BJ (cell line): ENCODE results near the gene TMEM135. TPM values are rescaled to one million over a fixed set of nuclear protein-coding genes. Genes with fewer than 3 reads are reported as not detected.

Experiments
- CTCF ChIA-PET: fragments of 350-600 bp; formaldehyde crosslinking; extraction: SDS; loops from one replicate; lab custom pipeline; 2021; ENCODE audit warnings: antibody characterized with exemption, inconsistent platforms; lab: Yijun Ruan, JAX
- POLR2A ChIA-PET: fragments of 300-600 bp; sonication (Branson Sonifier 250); formaldehyde crosslinking; extraction: SDS; loops from one replicate; lab custom pipeline; 2021; ENCODE audit warnings: antibody characterized with exemption; lab: Charles Lee
- DNase-seq: peaks from one replicate; pipeline ENCODE4 v3.0.0-alpha.2; 2011; ENCODE audit warnings: low read depth
- H3K27me3 ChIP-seq: 2 replicates; pipeline ENCODE4 v1.6.0; 2011; ENCODE audit warnings: low read length; ENCODE audit not compliant: control insufficient read depth, insufficient read depth
- H3K36me3 ChIP-seq: 2 replicates; pipeline ENCODE4 v1.5.1; 2011; ENCODE audit warnings: low read length; ENCODE audit not compliant: control insufficient read depth, insufficient read depth
- H3K4me3 ChIP-seq: 2 replicates; pipeline ENCODE4 v1.5.1; 2011; ENCODE audit warnings: low read depth, mild to moderate bottlenecking, control low read depth, low read length
- polyA minus RNA-seq: library from RNA; depleted of rRNA, polyadenylated mRNA; stranded (reverse); fragments of >200 nt; gene quantifications from 2 replicates; pipeline ENCODE4 v1.2.3, GENCODE V29; 2011; rRNA and poly(A)+ RNA removed
- polyA plus RNA-seq: library from polyadenylated mRNA; depleted of rRNA; stranded (reverse); fragments of >200 nt; gene quantifications from 2 replicates; pipeline ENCODE4 v1.2.3, GENCODE V29; 2011; rRNA removed
- TF ChIP-seq, protein P1 (sequence below): IDR thresholded peaks from 2 replicates; pipeline ENCODE4 v1.5.1; 2011; ENCODE audit warnings: low read depth, mild to moderate bottlenecking, control low read depth, inconsistent platforms, low read length, moderate library complexity; ENCODE audit not compliant: insufficient read depth

TMEM135 gene
- polyA plus RNA-seq (4.6 and 6.8 TPM in 2 replicates), polyA minus RNA-seq (8.0 and 12.0 TPM in 2 replicates)

DNA sequence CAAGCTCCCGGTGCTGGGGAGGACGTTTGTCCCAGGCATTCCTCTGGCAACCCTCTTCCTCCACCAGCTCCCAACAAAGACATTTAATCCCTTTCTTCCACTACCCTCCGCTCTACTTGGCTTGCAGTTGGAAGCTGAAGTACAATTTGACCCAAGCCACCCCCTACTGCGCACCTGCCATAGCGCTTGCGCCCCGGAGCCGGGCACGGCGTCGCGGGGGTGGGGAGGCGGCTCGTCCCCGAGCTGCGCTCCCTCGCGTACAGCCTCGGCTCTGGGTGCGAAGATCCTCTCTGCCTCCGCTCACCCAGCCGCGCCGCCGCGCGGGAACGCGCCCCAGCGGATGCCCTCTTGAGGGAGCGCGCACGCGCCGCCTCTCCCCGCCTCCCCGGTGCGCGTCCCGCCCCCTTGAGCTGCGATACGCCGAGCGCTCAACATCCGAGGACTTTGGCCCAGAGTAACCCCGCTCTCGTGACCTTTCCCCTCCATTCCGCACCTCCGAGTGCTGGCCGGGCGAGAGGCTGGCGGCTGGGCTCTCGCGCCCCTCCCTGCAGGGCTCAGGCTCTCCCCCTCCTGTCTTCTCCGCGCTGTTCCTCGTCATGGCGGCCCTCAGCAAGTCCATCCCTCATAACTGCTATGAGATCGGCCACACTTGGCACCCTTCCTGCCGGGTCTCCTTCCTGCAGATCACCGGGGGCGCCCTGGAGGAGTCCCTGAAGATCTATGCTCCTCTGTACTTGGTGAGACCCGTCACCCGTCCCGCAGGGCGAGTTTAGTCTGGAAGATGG lies at the start of gene TMEM135:
Gene TMEM135, plus strand, starts transcription at position 485 of the 785 bp plus-strand sequence. Its CDS starts 112 bp downstream, at position 597.
- Histone ChIP-seq H3K27me3 (no peaks in the 10 kb centered on the region; the same call in 1 of the 2 replicates), H3K4me3 (peak within 1 kb of the TSS; percentile 77), H3K36me3 (no peaks in the 10 kb centered on the region)
- peak; percentile 50 for DNase-seq
- TF ChIP-seq, protein P1, sequence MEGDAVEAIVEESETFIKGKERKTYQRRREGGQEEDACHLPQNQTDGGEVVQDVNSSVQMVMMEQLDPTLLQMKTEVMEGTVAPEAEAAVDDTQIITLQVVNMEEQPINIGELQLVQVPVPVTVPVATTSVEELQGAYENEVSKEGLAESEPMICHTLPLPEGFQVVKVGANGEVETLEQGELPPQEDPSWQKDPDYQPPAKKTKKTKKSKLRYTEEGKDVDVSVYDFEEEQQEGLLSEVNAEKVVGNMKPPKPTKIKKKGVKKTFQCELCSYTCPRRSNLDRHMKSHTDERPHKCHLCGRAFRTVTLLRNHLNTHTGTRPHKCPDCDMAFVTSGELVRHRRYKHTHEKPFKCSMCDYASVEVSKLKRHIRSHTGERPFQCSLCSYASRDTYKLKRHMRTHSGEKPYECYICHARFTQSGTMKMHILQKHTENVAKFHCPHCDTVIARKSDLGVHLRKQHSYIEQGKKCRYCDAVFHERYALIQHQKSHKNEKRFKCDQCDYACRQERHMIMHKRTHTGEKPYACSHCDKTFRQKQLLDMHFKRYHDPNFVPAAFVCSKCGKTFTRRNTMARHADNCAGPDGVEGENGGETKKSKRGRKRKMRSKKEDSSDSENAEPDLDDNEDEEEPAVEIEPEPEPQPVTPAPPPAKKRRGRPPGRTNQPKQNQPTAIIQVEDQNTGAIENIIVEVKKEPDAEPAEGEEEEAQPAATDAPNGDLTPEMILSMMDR, result peak; percentile 22; the same call in 1 of the 2 replicates
- CTCF ChIA-PET, result interaction anchor here (0.9 to 1.2 kb wide), 3 partner anchors 25 to 106 kb away, joined by 3 read pairs; no protein-coding TSS in a partner anchor
- POLR2A ChIA-PET, result no interaction called here

DNA sequence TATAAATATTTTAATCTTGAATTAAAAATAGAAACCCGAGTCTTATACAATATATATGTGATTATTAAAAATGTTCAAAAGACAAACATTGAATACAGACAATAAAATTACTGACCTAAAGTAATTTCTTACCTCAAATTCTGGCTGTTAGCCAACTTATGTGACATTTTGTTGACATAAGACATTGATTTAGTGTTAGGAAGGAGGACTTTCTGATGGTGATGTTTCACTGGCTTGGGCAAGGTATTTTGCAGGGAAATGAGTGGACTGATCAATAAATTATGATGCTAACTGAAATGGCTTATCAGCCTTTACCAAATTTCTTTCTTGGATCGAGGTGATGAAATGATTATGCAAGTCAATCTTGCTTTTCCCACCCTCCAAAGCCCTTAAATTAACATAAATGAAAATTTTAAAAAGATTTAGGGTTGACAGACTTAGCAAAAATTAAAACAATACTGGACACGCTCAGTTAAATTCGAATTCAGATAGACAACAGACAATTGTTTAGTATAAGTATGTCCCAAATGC lies 49.3 kb upstream of the TMEM135 start:
- POLR2A ChIA-PET, result no interaction called here
- H3K4me3 ChIP-seq, result no peak overlapping the region
- H3K27me3 ChIP-seq, result no peaks in the 10 kb centered on the region
- TF ChIP-seq, protein P1, result no peak
- CTCF ChIA-PET, result no interaction called here
- no peaks in the 10 kb centered on the region for H3K36me3 ChIP-seq
- no peak for DNase-seq

GRCh38 chr11:86990031-86990430 lies 47.7 kb upstream of the TMEM135 start:
- Histone ChIP-seq H3K36me3 (no peaks in the 10 kb centered on the region), H3K27me3 (no peaks in the 10 kb centered on the region), H3K4me3 (no peak overlapping the region)
- POLR2A ChIA-PET, result interaction anchor here (0.6 kb wide), 1 partner anchor 10 kb away, joined by 4 read pairs; no protein-coding TSS in a partner anchor
- CTCF ChIA-PET, result interaction anchor here (1.1 kb wide), 1 partner anchor 311 kb away, joined by 4 read pairs; no protein-coding TSS in a partner anchor
- no peak for DNase-seq
- TF ChIP-seq, protein P1, result no peak

DNA sequence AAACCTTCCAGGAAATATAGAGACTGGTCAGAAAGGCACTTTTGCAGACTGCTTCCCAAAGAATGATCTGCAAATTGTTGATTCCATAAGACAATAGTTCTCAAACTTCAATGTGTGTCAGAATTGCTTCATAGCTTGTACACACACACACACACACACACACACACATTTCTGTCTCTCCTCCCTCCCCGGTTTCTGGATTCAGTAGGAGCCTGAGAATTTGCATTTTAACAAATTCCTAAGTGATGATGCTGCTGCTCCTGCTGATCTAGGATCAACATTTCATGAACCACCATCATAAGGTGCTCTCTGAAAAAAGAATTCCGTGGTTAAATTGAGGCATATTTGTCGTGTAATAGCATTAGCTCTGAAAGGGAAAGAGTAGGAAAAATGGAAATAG lies 47.2 kb upstream of the TMEM135 start:
- POLR2A ChIA-PET, result interaction anchor here (0.6 kb wide), 1 partner anchor 10 kb away, joined by 4 read pairs; no protein-coding TSS in a partner anchor
- CTCF ChIA-PET, result interaction anchor here (1.1 kb wide), 1 partner anchor 310 kb away, joined by 4 read pairs; no protein-coding TSS in a partner anchor
- peak; percentile 39 for DNase-seq

More for the DNA sequence above, 47.2 kb upstream of the TMEM135 start:
- no peaks in the 10 kb centered on the region for H3K27me3 ChIP-seq
- TF ChIP-seq, protein P1, result no peak
- no peaks in the 10 kb centered on the region for H3K36me3 ChIP-seq
- H3K4me3 ChIP-seq, result no peak overlapping the region
